Measurements from ENCODE around the gene GPRIN2.

DNA sequence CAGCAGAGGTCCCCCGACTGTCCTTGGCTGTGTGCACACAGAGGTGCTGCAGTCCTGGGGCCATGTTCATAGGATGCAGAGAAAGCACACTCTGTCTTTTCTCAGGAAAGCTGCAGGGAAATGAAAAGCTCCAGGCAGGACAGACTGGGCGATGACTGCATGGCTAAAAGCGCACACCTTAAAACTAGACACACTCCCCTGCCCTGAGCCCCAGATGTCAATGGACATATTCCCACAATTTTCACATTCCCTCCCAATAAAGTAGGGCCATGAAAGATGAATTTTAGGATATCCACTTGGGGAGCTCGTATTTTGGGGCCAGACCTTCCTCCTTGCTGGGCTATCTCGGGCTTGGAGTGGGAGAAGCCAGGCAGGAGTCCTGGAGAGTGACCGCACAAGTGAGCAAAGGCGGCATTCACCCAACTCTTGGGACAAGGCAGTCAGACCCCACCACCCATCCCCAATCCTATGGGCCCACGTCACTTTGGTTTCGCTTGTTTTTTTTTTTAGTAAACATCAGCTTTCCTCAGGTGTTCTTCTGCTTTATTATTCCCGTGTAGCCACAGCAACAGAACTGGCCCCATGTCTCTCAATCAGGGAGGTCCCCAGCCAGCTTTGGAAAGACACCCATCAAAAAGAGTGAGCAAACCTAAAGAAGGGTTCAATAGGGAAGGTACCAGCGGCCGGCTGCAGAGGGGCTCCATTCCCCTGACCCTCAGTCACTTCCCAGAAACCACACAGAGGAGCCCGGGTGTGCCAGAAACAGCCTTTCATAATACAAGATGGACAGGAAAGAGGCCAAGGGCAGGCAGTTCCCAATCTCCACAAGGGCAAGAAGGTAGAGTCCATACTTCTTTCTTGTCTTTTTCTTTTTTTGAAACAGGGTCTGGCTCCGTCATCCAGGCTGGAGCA is 12.7 kb downstream of the GPRIN2 start:
- TF ChIP-seq POLR2A (IDR thresholded peaks at IDR 0.05; ENCODE audit: low read length) = no peak
- no peak for TF ChIP-seq GATA1 (IDR thresholded peaks at IDR 0.05; ENCODE audit: low read depth, low read length)

All from erythroblast (primary cell).